NOMO-1 treated with dmso at 0.1 percent for 144 hours (cell line): ENCODE data around the gene AR.

Experiments used
- DNase-seq: peaks from one replicate; lab custom pipeline; 2025; ENCODE audit not compliant: unreplicated experiment; lab: John Stamatoyannopoulos, UW

AR gene

GRCh38 chrX:67563469-67564448, 19.9 kb downstream of the AR start:
- DNase-seq = no peak

GRCh38 chrX:67564475-67564874, 20.7 kb downstream of the AR start:
- no peak for DNase-seq

- no peak for DNase-seq
Measured at GRCh38 chrX:67568769-67569168, 24.9 kb downstream of the AR start.

- no peak for DNase-seq
Measured at GRCh38 chrX:67570839-67571238, 27.0 kb downstream of the AR start.

GRCh38 chrX:67574696-67575095, 30.9 kb downstream of the AR start:
- no peak for DNase-seq

- no peak for DNase-seq
Measured at GRCh38 chrX:67582436-67582835, 38.6 kb downstream of the AR start.

- no peak for DNase-seq
Measured at GRCh38 chrX:67583171-67583570, 39.4 kb downstream of the AR start.

- no peak for DNase-seq
Measured at GRCh38 chrX:67585401-67585800, 41.6 kb downstream of the AR start.

GRCh38 chrX:67587946-67588624, 44.3 kb downstream of the AR start:
- no peak for DNase-seq

- no peak for DNase-seq
Measured at GRCh38 chrX:67596839-67597790, 53.3 kb downstream of the AR start.

GRCh38 chrX:67599532-67599931, 55.7 kb downstream of the AR start:
- DNase-seq = no peak

- no peak for DNase-seq
Measured at GRCh38 chrX:67601771-67602170, 58.0 kb downstream of the AR start.

- DNase-seq = no peak
Measured at GRCh38 chrX:67604979-67605703, 61.3 kb downstream of the AR start.

GRCh38 chrX:67607466-67607865, 63.6 kb downstream of the AR start:
- no peak for DNase-seq

- DNase-seq = no peak
Measured at GRCh38 chrX:67610282-67610681, 66.5 kb downstream of the AR start.

- no peak for DNase-seq
Measured at GRCh38 chrX:67612231-67612630, 68.4 kb downstream of the AR start.

GRCh38 chrX:67613366-67613765, 69.5 kb downstream of the AR start:
- no peak for DNase-seq

- no peak for DNase-seq
Measured at GRCh38 chrX:67613996-67614395, 70.2 kb downstream of the AR start.

- DNase-seq = no peak
Measured at GRCh38 chrX:67614423-67614822, 70.6 kb downstream of the AR start.

GRCh38 chrX:67619253-67619652, 75.4 kb downstream of the AR start:
- DNase-seq = no peak
